GM04503 (cell line): ENCODE measurements around the gene PLIN1.

Experiments used
- DNase-seq: peaks from one replicate; pipeline ENCODE4 v3.0.0-alpha.2; 2012; ENCODE audit warnings: low read depth

Gene PLIN1

DNA sequence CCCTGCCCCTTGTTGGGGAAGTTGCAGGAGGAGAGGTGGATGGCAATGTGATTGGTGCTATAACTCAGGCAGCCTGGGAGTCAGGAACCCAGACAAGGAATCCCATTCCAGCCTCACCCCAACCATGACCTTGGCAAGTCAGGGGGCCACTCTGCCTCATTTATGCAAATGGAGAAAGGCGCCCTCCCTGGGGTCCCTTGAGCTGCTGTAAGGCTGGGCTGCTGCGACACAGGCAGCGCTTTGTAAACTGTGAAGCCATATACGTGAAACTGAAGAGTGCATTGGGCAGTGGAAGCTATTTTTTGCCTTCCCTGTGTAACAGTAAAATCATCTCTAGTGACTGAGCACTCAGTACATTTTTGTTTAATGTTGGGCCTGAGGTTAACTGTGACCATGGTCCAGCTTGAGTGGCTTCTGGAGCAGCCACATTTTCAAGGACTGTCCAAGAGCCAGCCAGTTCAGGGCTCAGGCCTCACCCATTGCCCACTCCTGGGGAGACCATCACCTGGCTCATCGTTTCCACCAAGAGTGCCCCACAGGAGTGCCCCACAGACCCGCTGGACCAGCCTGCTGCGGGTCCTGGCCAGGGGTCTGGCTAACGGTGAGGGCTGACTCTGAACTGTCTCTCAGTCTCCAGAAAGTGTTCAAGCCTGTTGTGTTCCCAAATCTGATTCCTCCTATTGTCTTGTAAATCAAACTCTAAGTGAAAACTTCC is 51.8 kb downstream of the PLIN1 start:
- DNase-seq: no peak

DNA sequence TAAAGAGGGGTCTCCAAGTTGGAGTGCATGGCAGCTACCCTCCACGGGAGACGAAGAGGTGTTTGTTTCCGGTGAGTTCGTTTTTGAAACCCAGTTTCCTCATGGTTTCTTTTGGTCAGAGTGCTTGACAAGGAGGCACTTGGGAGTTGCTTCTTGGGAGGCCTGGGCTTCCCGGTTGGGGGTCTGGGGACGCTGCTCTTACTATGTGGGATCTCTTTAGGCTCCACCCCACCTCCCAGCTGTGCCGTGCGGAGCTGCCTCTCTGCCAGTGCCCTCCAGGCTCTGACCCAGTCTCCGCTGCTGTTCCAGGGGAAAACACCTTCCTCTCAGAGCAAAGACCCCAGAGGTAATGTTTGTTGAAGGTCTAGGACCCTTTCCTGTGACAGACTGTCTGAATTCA is 53.5 kb downstream of the PLIN1 start:
- no peak for DNase-seq

DNA sequence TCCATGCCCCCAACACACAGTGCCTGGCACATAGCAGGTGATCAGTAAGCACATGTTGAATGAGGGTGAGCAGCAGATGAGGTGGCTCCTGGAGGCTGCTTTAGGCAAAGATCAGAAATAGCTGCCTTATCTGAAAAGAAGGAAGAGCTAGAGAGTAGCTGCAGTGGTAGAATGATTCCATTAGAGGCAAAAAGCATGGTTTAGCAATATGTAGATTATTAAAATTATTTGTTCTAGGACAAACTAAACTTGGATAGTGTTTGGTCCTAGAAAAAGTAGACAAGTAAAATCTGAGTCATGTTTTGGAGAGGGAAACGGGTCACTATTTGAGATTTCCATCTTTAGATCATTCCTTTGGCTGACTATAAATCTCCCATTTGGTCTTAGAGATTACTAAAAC is 56.0 kb downstream of the PLIN1 start:
- no peak for DNase-seq

DNA sequence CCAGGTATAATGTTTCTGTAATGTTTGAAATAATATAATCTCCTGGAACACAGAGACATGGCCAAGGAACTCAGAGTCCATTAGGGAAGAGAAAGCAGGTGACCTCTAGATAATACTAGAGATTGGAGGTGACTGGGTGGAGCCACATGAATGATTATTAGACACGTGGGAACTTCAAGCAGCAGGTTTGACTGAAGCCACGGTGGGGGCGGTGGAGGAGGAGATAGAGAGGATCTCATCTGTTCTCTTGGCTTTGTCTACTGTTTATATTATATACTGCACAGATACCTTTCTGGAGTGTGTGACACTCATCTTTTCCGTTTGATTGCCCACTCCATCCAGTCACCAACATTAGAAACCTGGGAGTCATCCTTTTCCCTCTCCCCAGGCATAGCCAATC is 57.6 kb downstream of the PLIN1 start:
- DNase-seq: no peak

DNA sequence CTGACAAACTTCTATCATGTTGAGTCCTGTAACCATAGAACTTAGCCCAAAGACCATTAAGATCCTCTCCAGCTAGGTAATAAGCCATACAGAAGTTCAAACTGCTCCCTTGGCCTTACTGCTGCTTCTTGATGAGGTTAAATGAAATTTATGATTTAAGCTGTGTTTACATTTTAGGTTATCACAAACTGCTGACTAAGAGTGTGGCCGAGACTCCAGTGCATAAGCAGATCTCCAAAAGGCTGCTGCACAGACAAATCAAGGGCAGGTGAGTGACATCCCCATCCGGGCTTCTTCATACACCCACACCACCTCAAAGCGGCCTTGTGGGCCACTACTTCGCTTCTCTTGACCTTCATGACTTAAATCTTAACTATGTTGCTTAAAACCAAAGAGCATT is 62.9 kb downstream of the PLIN1 start:
- no peak for DNase-seq

DNA sequence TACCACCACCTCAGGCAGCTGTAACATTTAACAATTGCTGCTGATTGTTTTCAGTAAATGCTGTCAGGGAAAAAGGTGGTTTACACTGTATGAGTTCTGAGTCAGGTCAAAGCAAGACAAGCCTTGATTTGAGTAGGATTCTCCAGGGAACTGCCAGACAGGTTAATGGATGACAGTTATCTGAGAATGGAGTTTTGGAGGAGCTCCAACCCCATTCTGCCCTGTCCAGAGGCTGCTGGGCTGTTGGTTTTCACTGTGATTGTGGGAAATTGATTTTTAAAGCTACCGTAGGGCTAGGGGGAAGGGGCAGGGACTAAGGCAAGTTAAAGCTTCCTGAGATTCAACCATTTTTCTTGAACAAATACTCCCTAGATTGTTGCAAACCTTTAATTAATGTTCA is 64.0 kb downstream of the PLIN1 start:
- DNase-seq: no peak
